ENCODE data around the gene CSTA. TPM values are rescaled to one million over a fixed set of nuclear protein-coding genes. Genes with fewer than 3 reads are reported as not detected.

CSTA gene
- total RNA-seq, 2 donors from 2014 or later: 0.35 TPM; not detected in 1

Other genes starting within 250 kb of the CSTA start
- gene CASR, start 141.6 kb upstream of the CSTA start, total RNA-seq: under 1 TPM; 0.17 to 0.23 TPM
- gene MIX23, start 58.0 kb downstream of the CSTA start, total RNA-seq: 100 to 1,000 TPM in 1 of 2 donors, 10 to 100 TPM in 1; 94.0 to 133 TPM
- 10 to 100 TPM; 79.0 to 94.8 TPM for gene FAM162A, start 58.9 kb downstream of the CSTA start, total RNA-seq
- 1 to 10 TPM; 2.6 to 3.6 TPM for gene WDR5B, start 90.8 kb downstream of the CSTA start, total RNA-seq
- gene KPNA1, start 189.7 kb downstream of the CSTA start, total RNA-seq: 10 to 100 TPM; 54.3 to 69.9 TPM
- gene PARP9, start 239.1 kb downstream of the CSTA start, total RNA-seq: 10 to 100 TPM; 28.8 to 38.1 TPM
- 10 to 100 TPM; 43.9 to 51.4 TPM for gene DTX3L, start 239.1 kb downstream of the CSTA start, total RNA-seq

Measured in activated T-cell treated with anti-CD3 and anti-CD28 coated beads, Interleukin-2, amount 50 U/mL, for 72 hours (primary cell).